ENCODE results near the gene LARP4. TPM values are rescaled to one million over a fixed set of nuclear protein-coding genes. Genes with fewer than 3 reads are reported as not detected.

LARP4 gene
- total RNA-seq, 1 experiment from 2014 or later: 92.7 TPM

DNA sequence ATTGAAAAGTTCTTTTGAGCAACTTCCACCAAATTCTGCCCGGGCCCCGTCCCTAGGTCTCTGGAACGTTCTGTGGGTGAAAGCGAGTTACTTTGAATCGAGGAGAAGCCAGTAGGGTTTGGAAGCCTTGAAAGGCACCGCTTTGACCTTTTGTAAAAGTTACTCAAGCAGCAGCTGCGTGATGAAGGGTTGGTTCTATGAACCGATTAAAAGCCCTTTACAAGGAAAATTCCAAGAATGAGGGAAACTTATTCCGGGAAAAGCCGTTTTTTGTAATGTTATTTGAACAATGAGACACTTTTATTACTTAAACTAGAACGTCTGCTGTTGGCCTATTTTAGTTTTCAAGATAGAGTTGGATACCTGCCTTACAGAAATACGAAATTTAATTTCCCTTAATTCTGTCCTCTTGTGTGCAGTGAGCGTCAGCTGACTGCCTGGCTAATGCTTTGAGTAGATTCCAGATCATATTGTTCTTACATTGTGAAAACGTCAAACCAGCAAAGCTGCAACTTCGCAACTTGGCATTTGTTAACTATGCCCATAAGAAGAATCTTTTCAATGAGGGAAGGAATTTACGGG, 906 bp downstream of the LARP4 start:
- TF ChIP-seq TCF7L2 (IDR thresholded peaks at IDR 0.05; ENCODE audit: low read depth, low read length): 0 out of 2 replicates have a peak, but pooled peaks have one; percentile 47
- no peak for TF ChIP-seq POLR2AphosphoS5 (IDR thresholded peaks at IDR 0.05; ENCODE audit: low read depth, low read length)
- 0 out of 2 replicates have a peak, but pooled peaks have one; percentile 17 for TF ChIP-seq SIN3A (IDR thresholded peaks at IDR 0.05; ENCODE audit: borderline replicate concordance, insufficient read depth, low read depth, low read length)
- TF ChIP-seq, protein P1, sequence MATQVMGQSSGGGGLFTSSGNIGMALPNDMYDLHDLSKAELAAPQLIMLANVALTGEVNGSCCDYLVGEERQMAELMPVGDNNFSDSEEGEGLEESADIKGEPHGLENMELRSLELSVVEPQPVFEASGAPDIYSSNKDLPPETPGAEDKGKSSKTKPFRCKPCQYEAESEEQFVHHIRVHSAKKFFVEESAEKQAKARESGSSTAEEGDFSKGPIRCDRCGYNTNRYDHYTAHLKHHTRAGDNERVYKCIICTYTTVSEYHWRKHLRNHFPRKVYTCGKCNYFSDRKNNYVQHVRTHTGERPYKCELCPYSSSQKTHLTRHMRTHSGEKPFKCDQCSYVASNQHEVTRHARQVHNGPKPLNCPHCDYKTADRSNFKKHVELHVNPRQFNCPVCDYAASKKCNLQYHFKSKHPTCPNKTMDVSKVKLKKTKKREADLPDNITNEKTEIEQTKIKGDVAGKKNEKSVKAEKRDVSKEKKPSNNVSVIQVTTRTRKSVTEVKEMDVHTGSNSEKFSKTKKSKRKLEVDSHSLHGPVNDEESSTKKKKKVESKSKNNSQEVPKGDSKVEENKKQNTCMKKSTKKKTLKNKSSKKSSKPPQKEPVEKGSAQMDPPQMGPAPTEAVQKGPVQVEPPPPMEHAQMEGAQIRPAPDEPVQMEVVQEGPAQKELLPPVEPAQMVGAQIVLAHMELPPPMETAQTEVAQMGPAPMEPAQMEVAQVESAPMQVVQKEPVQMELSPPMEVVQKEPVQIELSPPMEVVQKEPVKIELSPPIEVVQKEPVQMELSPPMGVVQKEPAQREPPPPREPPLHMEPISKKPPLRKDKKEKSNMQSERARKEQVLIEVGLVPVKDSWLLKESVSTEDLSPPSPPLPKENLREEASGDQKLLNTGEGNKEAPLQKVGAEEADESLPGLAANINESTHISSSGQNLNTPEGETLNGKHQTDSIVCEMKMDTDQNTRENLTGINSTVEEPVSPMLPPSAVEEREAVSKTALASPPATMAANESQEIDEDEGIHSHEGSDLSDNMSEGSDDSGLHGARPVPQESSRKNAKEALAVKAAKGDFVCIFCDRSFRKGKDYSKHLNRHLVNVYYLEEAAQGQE (IDR thresholded peaks at IDR 0.05; ENCODE audit: insufficient read depth in 1 of 2, low read depth in 2 of 2, low read length in 1 of 2): no peak; a peak in 1 of 4 replicates
- TF ChIP-seq, protein P2, sequence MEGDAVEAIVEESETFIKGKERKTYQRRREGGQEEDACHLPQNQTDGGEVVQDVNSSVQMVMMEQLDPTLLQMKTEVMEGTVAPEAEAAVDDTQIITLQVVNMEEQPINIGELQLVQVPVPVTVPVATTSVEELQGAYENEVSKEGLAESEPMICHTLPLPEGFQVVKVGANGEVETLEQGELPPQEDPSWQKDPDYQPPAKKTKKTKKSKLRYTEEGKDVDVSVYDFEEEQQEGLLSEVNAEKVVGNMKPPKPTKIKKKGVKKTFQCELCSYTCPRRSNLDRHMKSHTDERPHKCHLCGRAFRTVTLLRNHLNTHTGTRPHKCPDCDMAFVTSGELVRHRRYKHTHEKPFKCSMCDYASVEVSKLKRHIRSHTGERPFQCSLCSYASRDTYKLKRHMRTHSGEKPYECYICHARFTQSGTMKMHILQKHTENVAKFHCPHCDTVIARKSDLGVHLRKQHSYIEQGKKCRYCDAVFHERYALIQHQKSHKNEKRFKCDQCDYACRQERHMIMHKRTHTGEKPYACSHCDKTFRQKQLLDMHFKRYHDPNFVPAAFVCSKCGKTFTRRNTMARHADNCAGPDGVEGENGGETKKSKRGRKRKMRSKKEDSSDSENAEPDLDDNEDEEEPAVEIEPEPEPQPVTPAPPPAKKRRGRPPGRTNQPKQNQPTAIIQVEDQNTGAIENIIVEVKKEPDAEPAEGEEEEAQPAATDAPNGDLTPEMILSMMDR (IDR thresholded peaks at IDR 0.05): no peak
- peaks cover 14% of the 10 kb centered on the region for H3K36me3 ChIP-seq (ENCODE audit: control insufficient read depth, insufficient read depth, low read length)
- CTCF ChIA-PET: no interaction called here
- H3K27me3 ChIP-seq (ENCODE audit: control insufficient read depth, insufficient read depth, low read length): no peaks in the 10 kb centered on the region
- POLR2A ChIA-PET: no interaction called here
- peaks cover 36% of the 10 kb centered on the region for H3K4me1 ChIP-seq (ENCODE audit: control insufficient read depth, insufficient read depth, low read length)
- DNase-seq (ENCODE audit: low read depth, low spot score) (no peak), ATAC-seq (no peak; the same call in 1 of the 2 replicates)
- TSS peak; percentile 81 for BruUV-seq (replicated peaks)
- intact Hi-C loops (cut with micrococcal nuclease; ENCODE audit: unreplicated experiment): no loop called here
- no peaks in the 10 kb centered on the region for H3K9me3 ChIP-seq (ENCODE audit: control insufficient read depth, insufficient read depth, low read depth, low read length)
- H3K4me3 ChIP-seq (ENCODE audit: low read depth in 2 of 2, low read length in 2 of 2): peak overlapping the region; percentile 86 to 91
- in situ Hi-C loops (cut with HindIII; ENCODE audit: low pct_unique_long_range_greater_than_20kb, low sequenced_read_pairs): no loop called here
- peak overlapping the region; percentile 99 for H3K27ac ChIP-seq (ENCODE audit: low read length)

DNA sequence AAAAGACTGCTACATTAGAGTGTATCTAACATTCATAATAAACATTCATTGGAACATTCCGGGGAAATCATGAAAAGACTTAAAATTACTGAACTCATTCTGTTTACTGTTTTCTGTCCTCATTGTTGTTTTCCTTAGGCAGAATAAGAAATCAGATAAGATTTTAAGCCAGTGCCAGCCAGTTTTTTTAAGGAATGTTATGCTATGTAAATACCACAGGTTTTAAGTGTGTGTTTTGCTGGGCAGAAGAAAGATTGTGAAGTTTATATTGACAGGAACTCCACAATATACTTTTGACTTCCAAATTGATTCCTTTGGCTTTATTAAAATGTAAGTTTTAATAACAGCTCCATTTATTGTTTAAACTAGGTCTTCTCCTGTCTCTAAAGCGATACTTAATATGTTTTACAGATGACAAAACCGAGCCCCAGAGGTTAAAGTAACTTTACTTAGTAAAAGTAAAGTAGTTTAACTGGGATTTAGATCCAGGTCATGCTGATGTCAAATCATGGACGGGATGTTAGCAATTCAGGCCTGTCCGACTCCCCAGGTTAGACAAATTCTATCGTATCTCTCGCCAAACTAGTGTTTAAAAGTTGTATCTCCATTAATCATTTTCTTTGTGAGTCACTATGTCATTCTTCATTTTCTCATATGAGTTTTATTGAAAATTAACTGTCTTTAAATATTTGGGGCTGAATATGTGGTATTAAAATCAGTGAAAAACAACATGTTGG, 1.7 kb downstream of the LARP4 start:
- ChIA-PET POLR2A (no interaction called here), CTCF (no interaction called here)
- intact Hi-C loops (cut with micrococcal nuclease; ENCODE audit: unreplicated experiment): no loop called here
- in situ Hi-C loops (cut with HindIII; ENCODE audit: low pct_unique_long_range_greater_than_20kb, low sequenced_read_pairs): no loop called here
- Histone ChIP-seq H3K4me3 (ENCODE audit: low read depth in 2 of 2, low read length in 2 of 2) (peak overlapping the region; percentile 86 to 91), H3K36me3 (ENCODE audit: control insufficient read depth, insufficient read depth, low read length) (peaks cover 14% of the 10 kb centered on the region), H3K4me1 (ENCODE audit: control insufficient read depth, insufficient read depth, low read length) (peaks cover 30% of the 10 kb centered on the region), H3K9me3 (ENCODE audit: control insufficient read depth, insufficient read depth, low read depth, low read length) (no peaks in the 10 kb centered on the region), H3K27me3 (ENCODE audit: control insufficient read depth, insufficient read depth, low read length) (no peaks in the 10 kb centered on the region), H3K27ac (ENCODE audit: low read length) (peak overlapping the region; percentile 99)
- TF ChIP-seq, protein P2 (IDR thresholded peaks at IDR 0.05): no peak
- TF ChIP-seq, protein P1 (IDR thresholded peaks at IDR 0.05; ENCODE audit: insufficient read depth in 1 of 2, low read depth in 2 of 2, low read length in 1 of 2): no peak
- TF ChIP-seq TCF7L2 (IDR thresholded peaks at IDR 0.05; ENCODE audit: low read depth, low read length): no peak
- no peak for DNase-seq (ENCODE audit: low read depth, low spot score)
- no TSS peak for BruUV-seq (replicated peaks)
- ATAC-seq: no peak
